ELF-1 (cell line): ENCODE measurements around the gene METTL26.

Experiments
- DNase-seq: peaks from one replicate; pipeline ENCODE4 v3.0.0-alpha.2; 2016; ENCODE audit warnings: low read depth, low spot score

Gene METTL26

DNA sequence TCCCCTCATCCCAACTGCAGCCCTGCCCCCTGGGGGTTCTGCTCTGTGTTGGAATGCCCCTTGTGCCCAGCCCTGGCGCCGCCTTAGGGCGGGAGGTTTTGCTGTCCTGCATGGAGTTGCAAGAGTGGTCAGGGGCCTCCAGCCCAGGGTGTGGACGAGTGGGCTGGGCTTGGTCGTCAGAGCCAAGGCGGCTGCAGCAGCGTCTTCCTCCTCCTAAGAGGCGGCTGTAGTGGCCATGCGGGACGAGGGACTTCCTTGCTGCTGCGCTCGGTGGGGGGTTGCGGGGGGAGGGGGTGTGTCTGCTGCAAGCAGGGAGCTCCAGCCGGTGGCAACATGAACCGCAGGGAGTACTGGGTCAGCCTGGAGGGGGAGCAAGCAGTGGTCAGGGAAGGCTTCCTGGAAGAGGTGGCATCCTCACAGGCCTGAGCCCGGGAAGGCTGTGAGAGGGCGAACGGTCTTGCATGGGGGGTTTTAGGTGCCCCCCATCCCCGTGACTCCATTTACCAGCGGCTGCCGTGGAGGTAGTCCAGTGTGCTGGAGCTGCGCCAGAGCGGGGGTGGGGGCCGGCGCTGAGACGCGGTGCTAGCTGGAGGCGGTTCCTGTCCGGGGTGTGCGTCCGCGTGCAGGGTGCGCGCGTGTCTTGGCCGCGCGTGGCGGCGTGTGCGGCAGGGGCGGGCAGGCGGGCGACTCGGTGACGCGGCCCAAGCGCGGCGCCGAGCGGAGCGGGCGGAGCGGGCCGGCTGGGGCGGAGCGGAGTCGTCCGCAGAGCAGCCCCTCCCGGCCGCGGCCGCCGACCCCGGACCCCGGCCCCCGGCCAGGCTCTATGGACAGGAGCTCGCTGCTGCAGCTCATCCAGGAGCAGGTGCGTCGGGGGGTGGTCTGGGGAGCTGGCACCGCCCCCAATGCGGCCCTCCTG is 39.1 kb upstream of the METTL26 start, which contains the start of gene RHBDL1:
Gene RHBDL1 (plus strand): TSS at position 704 of the 916 bp plus-strand sequence. CDS start 120 bp downstream, at position 824.
- DNase-seq = peak; percentile 66

- no peak for DNase-seq
Observed at GRCh38 chr16:674214-674881, 38.2 kb upstream of the METTL26 start.

- DNase-seq = no peak
Observed at GRCh38 chr16:673399-673991, 37.4 kb upstream of the METTL26 start.

DNA sequence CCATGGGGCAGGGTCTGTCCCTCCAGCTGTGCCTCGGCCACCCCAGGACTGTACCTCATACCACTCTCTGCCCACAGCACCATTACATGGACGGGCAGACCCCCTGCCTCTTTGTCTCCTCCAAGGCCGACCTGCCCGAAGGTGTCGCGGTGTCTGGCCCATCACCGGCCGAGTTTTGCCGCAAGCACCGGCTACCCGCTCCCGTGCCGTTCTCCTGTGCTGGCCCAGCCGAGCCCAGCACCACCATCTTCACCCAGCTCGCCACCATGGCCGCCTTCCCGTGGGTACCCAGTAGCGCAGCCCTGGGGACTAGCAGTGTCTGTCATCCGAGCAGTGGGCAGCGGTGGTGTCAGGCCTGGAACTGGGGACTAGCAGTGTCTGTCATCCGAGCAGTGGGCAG is 36.7 kb upstream of the METTL26 start:
- DNase-seq = no peak

GRCh38 chr16:672371-672770 is 36.3 kb upstream of the METTL26 start:
- DNase-seq = no peak

DNA sequence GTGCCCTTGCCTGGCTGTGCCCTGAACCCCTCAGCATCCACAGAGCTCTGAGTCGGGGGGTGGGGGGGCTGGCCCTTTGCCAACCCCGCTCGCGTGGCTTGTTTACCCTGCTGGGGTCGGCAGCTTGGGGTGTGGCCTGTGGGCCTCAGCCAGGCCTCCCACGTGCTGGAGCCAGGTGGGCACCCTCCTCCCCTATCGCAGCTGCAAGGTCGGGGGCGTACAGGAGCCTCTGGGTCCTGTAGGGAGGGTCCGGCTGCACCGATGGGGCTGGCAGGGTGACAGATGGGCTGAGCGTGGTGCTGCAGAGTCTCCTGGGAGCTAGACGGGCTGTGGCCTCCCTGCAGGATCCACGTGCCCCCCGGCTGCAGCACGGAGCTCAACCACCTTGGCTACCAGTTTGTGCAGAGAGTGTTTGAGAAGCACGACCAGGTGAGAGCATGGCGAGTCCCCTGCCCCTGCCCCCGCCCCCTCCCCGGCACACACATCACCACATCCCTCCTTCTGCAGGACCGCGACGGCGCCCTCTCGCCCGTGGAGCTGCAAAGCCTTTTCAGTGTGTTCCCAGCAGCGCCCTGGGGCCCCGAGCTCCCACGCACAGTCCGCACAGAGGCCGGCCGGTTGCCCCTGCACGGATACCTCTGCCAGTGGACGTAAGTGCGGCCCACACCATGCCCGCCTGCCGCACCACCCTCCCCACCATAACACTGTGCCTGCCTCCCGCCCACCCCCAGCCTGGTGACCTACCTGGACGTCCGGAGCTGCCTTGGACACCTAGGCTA is 35.4 kb upstream of the METTL26 start:
- no peak for DNase-seq

DNA sequence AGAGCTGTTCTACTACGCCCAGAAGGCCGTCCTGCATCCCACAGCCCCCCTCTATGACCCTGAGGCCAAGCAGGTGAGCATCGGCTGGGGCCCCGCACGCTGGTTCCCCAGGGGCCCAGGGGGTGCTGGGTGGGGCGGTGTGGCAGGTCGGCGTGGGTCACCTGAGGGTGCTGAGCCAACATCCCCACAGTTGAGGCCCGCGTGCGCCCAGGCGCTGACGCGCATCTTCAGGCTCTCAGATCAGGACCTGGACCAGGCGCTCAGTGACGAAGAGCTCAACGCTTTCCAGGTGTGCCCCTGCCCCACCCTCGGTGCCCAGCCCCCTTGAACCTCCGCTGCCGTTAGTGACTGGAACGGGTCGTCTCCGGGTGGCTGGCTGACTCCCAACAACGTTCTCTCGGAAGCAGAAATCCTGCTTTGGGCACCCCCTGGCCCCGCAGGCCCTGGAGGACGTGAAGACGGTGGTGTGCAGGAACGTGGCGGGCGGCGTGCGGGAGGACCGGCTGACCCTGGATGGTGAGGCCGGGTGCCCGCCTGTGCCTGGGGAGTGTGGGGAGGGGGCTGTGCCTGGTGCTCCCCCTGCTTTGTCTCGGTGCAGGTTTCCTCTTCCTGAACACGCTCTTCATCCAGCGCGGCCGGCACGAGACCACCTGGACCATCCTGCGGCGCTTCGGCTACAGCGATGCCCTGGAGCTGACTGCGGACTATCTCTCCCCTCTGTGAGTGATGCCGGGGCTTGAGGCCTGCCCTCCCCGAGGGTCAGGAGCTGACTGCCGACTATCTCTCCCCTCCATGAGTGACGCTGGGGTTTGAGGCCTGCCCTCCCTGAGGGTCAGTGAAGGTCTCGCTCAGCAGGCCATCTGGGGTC is 34.6 kb upstream of the METTL26 start:
- DNase-seq = no peak

DNA sequence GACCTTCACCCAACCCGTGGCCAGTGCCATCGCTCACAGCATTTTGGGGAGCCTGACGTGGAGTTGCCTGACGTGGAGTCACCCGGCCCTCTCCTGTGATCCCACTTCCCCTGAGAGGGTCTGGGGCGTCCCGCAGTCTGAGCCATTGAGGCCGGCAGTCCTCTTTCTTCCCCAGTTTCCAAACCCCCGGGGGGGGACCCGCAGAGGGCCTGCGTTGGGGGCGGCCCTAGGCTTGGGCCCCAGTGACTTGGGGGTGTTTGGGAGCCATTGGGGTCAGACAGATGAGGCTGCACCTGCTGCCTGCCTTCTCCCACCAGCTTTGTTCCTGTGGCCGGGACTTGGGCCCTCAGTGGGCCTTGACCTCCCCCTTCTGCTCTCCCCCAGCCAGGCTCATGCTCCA is 33.6 kb upstream of the METTL26 start:
- no peak for DNase-seq

- DNase-seq = no peak
Observed at GRCh38 chr16:668519-669171, 32.5 kb upstream of the METTL26 start.

- peak; percentile 93 for DNase-seq
Observed at GRCh38 chr16:667780-668518, 31.8 kb upstream of the METTL26 start, which contains the start of gene RHOT2. RHOT2 (plus strand) TSS chr16:668132; CDS start chr16:668200, 68 bp downstream.

DNA sequence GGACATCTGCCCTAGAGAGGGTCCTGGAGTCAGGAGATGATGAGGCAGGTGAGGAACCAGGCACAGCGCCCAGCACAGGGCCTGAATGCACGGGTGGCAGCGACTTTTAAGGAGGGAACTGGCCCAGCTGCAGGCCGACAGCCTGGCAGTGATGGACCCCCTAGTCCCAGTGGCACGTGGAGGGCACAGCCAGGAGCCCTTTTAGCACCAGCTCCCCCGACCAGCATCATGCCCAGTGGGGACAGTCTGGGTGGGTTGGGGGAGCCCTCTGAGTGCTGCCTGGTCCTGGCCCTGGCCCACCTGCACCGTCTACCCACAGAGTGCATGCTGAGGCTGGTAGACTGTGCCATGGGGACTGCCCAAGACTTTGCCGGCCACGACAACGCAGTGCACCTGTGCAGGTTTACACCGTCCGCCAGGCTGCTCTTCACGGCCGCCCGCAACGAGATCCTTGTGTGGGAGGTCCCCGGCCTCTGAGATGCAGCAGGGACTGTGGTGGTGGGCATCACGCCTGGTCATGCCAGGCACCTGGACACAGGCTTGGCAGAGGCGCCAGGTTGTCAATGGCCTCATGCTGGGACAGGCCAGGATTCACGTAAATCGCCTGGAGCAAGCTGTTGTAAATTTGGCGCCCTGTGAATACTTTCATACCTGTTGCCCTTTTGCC is 31.1 kb upstream of the METTL26 start:
- no peak for DNase-seq

DNA sequence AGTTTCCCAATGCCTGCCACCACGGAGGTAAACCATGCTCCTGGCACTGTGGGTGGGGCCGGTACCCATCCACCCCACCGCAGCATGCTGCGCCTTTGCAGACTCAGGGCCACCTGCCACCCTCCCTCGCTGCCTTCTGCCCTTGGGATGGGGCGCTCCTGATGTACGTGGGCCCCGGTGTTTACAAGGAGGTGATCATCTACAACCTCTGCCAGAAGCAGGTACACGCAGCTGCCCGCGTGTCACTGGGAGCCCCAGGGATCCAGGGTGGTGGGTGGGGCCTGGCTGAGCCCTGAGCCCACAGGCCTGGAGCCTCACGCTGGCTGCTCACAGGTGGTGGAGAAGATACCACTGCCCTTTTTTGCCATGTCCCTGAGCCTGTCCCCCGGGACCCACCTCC is 30.5 kb upstream of the METTL26 start:
- DNase-seq = no peak

- no peak for DNase-seq
Observed at GRCh38 chr16:662597-662996, 26.5 kb upstream of the METTL26 start.

DNA sequence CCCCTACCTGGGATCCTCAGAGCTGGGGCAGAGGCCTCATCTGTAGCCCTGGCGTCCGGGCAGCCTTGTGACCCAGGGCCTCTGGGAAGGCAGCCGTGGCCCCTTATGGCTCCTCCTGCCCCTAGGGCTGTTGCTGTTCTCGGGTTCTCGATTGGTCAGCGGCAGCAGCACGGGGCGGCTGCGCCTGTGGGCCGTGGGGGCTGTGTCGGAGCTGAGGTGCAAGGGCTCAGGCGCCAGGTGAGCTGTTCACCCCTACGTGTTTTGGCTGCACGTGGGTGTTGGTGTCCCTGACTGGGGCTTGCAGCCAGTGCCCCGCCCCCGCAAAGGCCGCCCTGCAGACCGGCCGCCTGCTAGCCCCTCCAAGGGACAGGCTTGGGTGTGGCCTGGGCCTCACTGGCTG is 26.0 kb upstream of the METTL26 start:
- no peak for DNase-seq

DNA sequence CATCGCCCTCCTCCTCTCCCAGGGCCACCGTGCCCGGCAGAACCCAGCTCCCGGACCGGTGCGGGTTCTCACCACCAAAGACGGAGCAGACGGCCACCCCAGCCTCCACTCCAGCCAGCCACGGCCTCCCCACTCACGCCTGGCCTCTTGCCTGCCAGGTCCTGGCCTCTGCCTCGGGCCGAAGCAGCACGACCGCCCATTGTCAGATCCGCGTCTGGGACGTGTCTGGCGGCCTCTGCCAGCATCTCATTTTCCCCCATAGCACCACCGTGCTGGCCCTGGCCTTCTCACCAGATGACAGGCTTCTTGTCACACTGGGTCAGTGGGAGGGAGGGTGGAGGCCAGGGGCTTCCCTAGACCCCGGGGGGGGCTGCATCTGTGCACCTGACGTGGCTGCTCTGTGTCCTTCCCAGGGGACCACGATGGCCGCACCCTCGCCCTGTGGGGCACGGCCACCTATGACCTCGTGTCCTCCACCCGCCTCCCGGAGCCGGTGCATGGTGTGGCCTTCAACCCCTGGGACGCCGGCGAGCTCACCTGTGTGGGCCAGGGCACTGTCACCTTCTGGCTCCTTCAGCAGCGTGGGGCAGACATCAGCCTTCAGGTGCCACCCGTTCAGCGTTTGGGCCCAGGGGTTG is 25.2 kb upstream of the METTL26 start:
- no peak for DNase-seq

DNA sequence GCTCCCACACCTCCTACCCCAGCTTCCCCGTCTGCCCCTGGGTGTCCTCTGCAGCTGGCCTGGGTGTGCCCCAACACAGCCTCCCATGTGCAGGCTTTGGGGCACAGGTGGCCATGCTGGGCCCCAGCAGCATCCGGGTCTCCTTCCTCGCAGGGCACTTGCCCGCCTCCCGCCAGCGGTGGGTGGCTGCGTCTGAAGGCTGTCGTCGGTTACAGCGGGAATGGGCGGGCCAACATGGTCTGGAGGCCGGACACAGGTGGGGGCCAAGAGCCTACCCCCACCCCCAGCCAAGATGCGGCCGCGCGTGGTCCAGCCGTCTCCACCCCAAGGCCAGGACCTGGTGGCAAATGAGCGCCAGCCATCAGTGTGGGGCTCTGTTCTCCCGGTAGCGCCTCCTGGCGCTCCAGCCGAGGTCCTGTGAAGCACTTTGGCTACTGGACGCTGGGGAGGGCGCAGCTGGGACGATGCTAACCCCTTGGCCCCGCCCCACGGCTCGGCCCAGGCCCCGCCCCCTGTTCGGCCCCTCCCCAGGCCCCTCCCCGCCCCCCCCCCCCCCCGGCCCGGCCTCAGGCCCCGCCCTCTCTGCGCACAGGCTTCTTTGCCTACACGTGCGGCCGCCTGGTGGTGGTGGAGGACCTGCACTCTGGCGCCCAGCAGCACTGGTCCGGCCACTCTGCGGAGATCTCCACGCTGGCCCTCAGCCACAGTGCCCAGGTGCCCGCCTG is 24.5 kb upstream of the METTL26 start:
- DNase-seq = peak; percentile 93

GRCh38 chr16:660132-660458 is 24.0 kb upstream of the METTL26 start:
- no peak for DNase-seq

DNA sequence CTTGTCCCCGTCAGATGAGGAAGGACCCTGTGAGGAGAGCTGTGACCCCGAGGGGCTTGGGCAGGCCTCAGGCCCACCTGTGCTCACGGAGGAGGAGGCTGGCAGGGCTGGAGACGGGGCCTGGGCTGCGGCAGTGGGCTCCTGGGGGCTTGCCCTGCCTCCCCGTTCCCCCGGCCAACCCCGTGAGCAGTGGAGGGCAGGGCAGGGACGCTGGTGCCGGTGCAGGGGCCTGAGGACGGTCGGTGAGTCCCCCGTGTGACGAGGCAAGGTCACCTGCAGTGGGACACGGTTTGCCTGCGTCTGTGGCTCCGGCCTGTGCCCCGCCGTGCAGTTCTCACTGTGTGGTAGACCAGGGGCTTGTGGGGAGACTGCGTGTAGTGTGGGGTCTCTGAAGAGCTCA is 23.5 kb upstream of the METTL26 start:
- DNase-seq = no peak
